Osteoblast (primary cell): ENCODE measurements around the gene HAUS7. TPM values are rescaled to one million over a fixed set of nuclear protein-coding genes. Genes with fewer than 3 reads are reported as not detected.
A peak's percentile ranks its signal among the peaks of the same experiment; 100 is the strongest.

Experiments used
- DNase-seq: peaks from one replicate; pipeline ENCODE4 v3.0.0; 2011; ENCODE audit warnings: low spot score, mixed read lengths; ENCODE audit not compliant: insufficient read length; ENCODE audit errors: missing footprints
- H2AFZ ChIP-seq: 2 replicates; pipeline ENCODE4 v1.6.0; 2011; ENCODE audit warnings: mild to moderate bottlenecking, low read length
- H3K27ac ChIP-seq: 2 replicates; pipeline ENCODE4 v1.5.1; 2011; ENCODE audit warnings: mild to moderate bottlenecking, low read depth, low read length, moderate library complexity
- H3K27me3 ChIP-seq: 2 replicates; pipeline ENCODE4 v1.6.0; 2012; ENCODE audit warnings: mild to moderate bottlenecking, control low read depth, inconsistent platforms, low read length, moderate library complexity; ENCODE audit not compliant: insufficient read depth
- H3K36me3 ChIP-seq: 2 replicates; pipeline ENCODE4 v1.5.1; 2011; ENCODE audit warnings: mild to moderate bottlenecking, low read length, control low read depth, moderate library complexity; ENCODE audit not compliant: insufficient read depth
- H3K4me1 ChIP-seq: 2 replicates; pipeline ENCODE4 v1.5.1; 2011; ENCODE audit warnings: mild to moderate bottlenecking, low read length, control low read depth, moderate library complexity; ENCODE audit not compliant: insufficient read depth
- H3K4me2 ChIP-seq: 2 replicates; pipeline ENCODE4 v1.6.0; 2011; ENCODE audit warnings: mild to moderate bottlenecking, low read length; ENCODE audit not compliant: insufficient read depth
- H3K4me3 ChIP-seq: fragments of 200-600 bp; sonication (generic); 3 replicates; pipeline ENCODE4 v1.5.1; 2012; ENCODE audit warnings: mild to moderate bottlenecking, low read length, inconsistent platforms; ENCODE audit not compliant: insufficient read depth
- H3K79me2 ChIP-seq: 2 replicates; pipeline ENCODE4 v1.6.0; 2012; ENCODE audit warnings: mild to moderate bottlenecking, low read length, control low read depth, inconsistent platforms; ENCODE audit not compliant: insufficient read depth
- H3K9me3 ChIP-seq: 2 replicates; pipeline ENCODE4 v1.5.1; 2011; ENCODE audit warnings: low read depth, low read length, control low read depth
- H4K20me1 ChIP-seq: 2 replicates; pipeline ENCODE4 v1.6.0; 2012; ENCODE audit warnings: mild to moderate bottlenecking, low read length, control low read depth; ENCODE audit not compliant: insufficient read depth
- CTCF ChIP-seq: IDR thresholded peaks from 2 replicates; pipeline ENCODE4 v1.5.1; 2011; ENCODE audit warnings: mild to moderate bottlenecking, low read depth, low read length, moderate library complexity; ENCODE audit errors: extremely low read depth
- total RNA-seq: library from RNA; depleted of rRNA; stranded (reverse); fragments of >200 nt; gene quantifications from 2 replicates; pipeline ENCODE4 v1.2.3, GENCODE V29; 2012

Gene HAUS7
- total RNA-seq, 1 donor: 14.1 TPM

DNA sequence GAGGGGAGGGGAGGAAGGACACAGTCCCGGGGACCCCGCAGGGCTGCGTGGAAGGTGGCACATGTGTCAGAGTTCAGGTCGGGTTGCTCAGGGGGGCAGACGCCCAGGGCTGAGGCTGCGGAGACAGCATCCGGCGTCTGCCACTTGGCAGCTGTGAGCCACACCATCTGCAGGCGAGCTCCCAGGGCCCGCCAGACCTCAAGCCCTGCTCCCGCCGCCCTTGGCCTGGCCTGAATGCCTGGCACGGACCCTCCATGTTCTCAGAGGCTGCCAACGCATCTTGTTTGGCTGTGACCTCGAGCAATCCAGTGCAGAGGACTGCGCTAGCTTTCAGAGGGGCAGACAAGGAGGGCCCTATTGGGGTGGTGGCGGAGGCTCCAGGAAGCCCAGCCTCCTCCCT, 29.5 kb upstream of the HAUS7 start:
- Histone ChIP-seq H3K27me3 (no peaks in the 10 kb centered on the region), H4K20me1 (peaks cover 56% of the 10 kb centered on the region), H3K79me2 (peaks cover 60% of the 10 kb centered on the region), H3K9me3 (no peaks in the 10 kb centered on the region), H3K4me2 (peak overlapping the region; percentile 57), H2AFZ (no peak overlapping the region), H3K36me3 (peaks cover 6% of the 10 kb centered on the region), H3K4me3 (peak overlapping the region; percentile 33), H3K27ac (no peak overlapping the region), H3K4me1 (peaks cover 34% of the 10 kb centered on the region)
- no peak for TF ChIP-seq CTCF
- no peak for DNase-seq

GRCh38 chrX:153499341-153499740, 29.0 kb upstream of the HAUS7 start:
- no peak for DNase-seq
- H3K36me3 ChIP-seq: peaks cover 1% of the 10 kb centered on the region
- no peaks in the 10 kb centered on the region for H3K27me3 ChIP-seq
- peaks cover 34% of the 10 kb centered on the region for H3K4me1 ChIP-seq
- H3K9me3 ChIP-seq: no peaks in the 10 kb centered on the region
- H3K4me3 ChIP-seq: peak overlapping the region; percentile 33
- H4K20me1 ChIP-seq: peaks cover 54% of the 10 kb centered on the region
- H3K79me2 ChIP-seq: peaks cover 61% of the 10 kb centered on the region
- H2AFZ ChIP-seq: no peak overlapping the region
- peak overlapping the region; percentile 57 for H3K4me2 ChIP-seq
- TF ChIP-seq CTCF: no peak
- no peak overlapping the region for H3K27ac ChIP-seq

- Histone ChIP-seq H2AFZ (no peak overlapping the region), H3K9me3 (no peaks in the 10 kb centered on the region), H3K4me1 (peaks cover 34% of the 10 kb centered on the region), H3K79me2 (peaks cover 61% of the 10 kb centered on the region), H3K4me2 (peak overlapping the region; percentile 57), H3K27ac (no peak overlapping the region), H3K36me3 (no peaks in the 10 kb centered on the region), H3K4me3 (peak overlapping the region; percentile 34), H4K20me1 (peaks cover 54% of the 10 kb centered on the region), H3K27me3 (no peaks in the 10 kb centered on the region)
- TF ChIP-seq CTCF: no peak
- no peak for DNase-seq
Measured at GRCh38 chrX:153498453-153498852, 28.1 kb upstream of the HAUS7 start.

- H3K36me3 ChIP-seq: no peaks in the 10 kb centered on the region
- H3K79me2 ChIP-seq: peaks cover 56% of the 10 kb centered on the region
- H3K4me3 ChIP-seq: peak overlapping the region; percentile 82
- DNase-seq: no peak
- peaks cover 43% of the 10 kb centered on the region for H4K20me1 ChIP-seq
- H3K9me3 ChIP-seq: no peaks in the 10 kb centered on the region
- no peaks in the 10 kb centered on the region for H3K27me3 ChIP-seq
- TF ChIP-seq CTCF: no peak
- peak overlapping the region; percentile 80 for H3K4me2 ChIP-seq
- H2AFZ ChIP-seq: no peak overlapping the region
- no peak overlapping the region for H3K27ac ChIP-seq
- peaks cover 34% of the 10 kb centered on the region for H3K4me1 ChIP-seq
Measured at GRCh38 chrX:153496590-153496959, 26.2 kb upstream of the HAUS7 start.
